Adrenal gland (tissue), 5 donors: ENCODE data around the gene ZNF555.

Experiments used
- CTCF ChIP-seq, 6 experiments: fragments of 450-650 bp in 4 of 6; fragments of 200-600 bp in 2 of 6; sonication (generic) in 1 of 6; IDR thresholded peaks; 1 replicate in 5 of 6; 2 replicates in 1 of 6; pipeline versions ENCODE4 v1.5.1 to v1.8.0; 2016 to 2021; ENCODE audit warnings: antibody characterized with exemption in 6 of 6, mild to moderate bottlenecking in 2 of 6, moderate library complexity in 1 of 6
- POLR2A ChIP-seq, 2 donors: fragments of 450-650 bp; IDR thresholded peaks; one replicate each; pipeline ENCODE4 v1.6.1; 2017; ENCODE audit warnings: antibody characterized with exemption in 2 of 2, mild to moderate bottlenecking in 2 of 2, moderate library complexity in 1 of 2
- donor health status: DM: no; HTN: no; CAD: no.

DNA sequence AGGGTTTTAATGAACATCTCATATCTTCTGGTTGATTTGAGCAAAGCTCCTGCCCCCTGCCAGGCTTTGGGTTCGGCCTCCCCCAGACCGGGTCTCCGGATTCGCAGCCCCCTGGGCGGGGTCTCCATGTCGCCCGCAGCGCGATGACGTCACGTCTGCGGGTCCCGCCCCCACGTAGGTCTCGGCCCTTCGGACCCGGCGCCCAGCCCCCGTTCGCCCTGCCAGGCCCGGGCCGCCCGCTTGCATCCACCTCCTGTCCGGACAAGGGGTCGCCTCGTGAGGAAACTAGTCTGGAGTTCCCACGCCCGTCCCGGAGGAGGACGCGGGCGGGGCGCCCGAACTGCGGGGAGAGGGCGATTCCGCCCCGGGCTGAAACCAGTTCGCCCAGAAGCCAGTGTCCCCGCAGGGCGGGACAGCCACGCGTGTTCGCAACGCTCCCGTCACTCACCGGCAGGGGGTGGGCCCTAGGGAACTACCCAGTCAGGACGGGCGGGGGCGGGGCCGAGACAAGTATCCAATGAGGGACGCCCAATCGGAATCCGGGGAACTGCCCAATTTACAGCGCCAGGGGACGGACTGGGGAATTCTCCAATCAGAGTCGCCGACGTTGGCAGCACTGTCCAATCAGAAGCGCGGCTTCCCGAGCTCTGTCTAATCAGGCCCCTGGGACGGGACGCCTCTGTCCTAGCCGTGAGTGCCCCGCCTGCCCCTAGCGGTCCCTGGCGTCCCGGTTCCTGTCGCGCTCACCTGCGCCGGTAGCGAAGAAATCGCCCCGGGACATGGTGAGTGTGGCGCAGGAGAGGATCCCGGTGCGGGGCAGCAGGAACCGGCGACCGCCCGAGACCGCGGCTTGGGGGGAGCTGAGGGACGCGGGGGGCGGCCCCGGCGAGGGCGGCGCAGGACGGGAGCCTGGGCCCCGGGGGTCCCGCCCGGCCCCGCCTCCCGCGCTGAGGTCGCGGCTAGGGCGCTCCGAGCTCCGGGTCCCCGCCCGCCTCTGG, at the start of gene ZNF555:
- peak; percentile 31 to 68 (median 51) for TF ChIP-seq CTCF (IDR thresholded peaks at IDR 0.05)
- peak; percentile 13 to 76 for TF ChIP-seq POLR2A (IDR thresholded peaks at IDR 0.05)
